GM12864 (cell line): ENCODE measurements around the gene APBB2.
A peak's percentile ranks its signal among the peaks of the same experiment; 100 is the strongest.

ENCODE experiments used
- DNase-seq: peaks from one replicate; pipeline ENCODE4 v3.0.0-alpha.2; 2011; ENCODE audit warnings: low read depth
- H3K4me3 ChIP-seq: 2 replicates; pipeline ENCODE4 v1.5.1; 2011; ENCODE audit warnings: mild to moderate bottlenecking, low read depth, low read length, control low read depth
- TF ChIP-seq, protein P1 (sequence below): IDR thresholded peaks from 2 replicates; pipeline ENCODE4 v1.5.1; 2011; ENCODE audit warnings: low read depth, mild to moderate bottlenecking, moderate library complexity, low read length, control low read depth, inconsistent platforms; ENCODE audit errors: missing control alignments

The APBB2 gene

DNA sequence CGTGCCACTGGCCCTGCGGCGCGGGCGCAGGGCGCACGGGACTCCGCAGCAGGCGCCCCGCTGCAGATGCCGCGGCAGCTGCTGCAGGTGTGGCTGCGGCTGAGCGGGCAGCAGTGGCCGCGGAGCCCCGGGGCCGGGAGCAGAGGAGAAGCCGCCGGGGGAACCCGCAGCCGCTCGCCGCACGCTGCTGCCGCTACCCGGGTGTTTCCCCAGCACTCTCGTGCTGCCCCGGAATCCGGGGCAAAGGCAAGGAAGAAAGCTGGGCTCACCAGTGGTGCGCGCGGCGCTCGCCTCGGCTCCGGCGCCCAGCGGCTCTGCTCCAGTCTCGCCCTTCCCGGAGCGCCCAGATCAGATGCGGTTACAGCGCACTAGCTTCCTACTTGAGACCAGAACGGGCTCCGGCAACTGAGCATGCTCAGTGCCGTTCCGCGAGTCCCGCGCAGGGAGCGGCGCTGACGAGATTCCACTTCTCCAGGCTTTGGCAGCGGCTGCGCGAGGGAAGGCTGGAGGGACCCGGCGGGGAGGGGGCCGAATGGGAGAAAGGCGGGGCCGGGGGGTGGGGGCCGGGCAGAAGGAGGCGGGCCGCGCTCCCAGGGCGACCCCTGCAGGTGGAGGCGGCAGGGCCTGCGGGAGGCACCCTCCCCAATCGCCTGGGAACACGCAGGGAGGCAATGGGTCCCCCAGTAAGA lies at the start of gene APBB2:
Gene APBB2 (minus strand): TSS at position 407 of the 689 bp plus-strand sequence. CDS start 181,288 bp downstream, outside the sequence.
- H3K4me3 ChIP-seq: peak within 1 kb of the TSS; percentile 94
- peak; percentile 62 for DNase-seq

DNA sequence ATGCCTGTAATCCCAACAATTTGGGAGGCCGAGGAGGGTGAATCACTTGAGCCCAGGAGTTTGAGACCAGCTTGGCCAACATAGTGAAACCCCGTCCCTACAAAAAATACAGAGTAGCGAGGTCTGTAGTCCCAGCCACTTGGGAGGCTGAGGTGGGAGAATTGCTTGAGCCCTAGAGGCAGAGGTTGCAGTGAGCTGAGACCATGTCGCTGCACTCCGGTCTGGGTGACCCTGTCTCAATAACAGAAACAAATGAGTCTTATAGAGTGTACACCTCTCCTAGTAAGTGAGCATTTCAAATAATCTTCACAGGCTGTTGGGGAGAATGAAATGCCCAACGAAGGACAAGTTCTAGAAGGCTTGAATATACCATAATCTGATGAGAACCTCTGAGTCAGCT lies 47.9 kb upstream of the APBB2 start:
- no peak overlapping the region for H3K4me3 ChIP-seq
- TF ChIP-seq, protein P1, sequence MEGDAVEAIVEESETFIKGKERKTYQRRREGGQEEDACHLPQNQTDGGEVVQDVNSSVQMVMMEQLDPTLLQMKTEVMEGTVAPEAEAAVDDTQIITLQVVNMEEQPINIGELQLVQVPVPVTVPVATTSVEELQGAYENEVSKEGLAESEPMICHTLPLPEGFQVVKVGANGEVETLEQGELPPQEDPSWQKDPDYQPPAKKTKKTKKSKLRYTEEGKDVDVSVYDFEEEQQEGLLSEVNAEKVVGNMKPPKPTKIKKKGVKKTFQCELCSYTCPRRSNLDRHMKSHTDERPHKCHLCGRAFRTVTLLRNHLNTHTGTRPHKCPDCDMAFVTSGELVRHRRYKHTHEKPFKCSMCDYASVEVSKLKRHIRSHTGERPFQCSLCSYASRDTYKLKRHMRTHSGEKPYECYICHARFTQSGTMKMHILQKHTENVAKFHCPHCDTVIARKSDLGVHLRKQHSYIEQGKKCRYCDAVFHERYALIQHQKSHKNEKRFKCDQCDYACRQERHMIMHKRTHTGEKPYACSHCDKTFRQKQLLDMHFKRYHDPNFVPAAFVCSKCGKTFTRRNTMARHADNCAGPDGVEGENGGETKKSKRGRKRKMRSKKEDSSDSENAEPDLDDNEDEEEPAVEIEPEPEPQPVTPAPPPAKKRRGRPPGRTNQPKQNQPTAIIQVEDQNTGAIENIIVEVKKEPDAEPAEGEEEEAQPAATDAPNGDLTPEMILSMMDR: no peak
- DNase-seq: no peak

More for the DNA sequence above, at the start of gene APBB2:
- TF ChIP-seq, protein P1: peak; percentile 84

DNA sequence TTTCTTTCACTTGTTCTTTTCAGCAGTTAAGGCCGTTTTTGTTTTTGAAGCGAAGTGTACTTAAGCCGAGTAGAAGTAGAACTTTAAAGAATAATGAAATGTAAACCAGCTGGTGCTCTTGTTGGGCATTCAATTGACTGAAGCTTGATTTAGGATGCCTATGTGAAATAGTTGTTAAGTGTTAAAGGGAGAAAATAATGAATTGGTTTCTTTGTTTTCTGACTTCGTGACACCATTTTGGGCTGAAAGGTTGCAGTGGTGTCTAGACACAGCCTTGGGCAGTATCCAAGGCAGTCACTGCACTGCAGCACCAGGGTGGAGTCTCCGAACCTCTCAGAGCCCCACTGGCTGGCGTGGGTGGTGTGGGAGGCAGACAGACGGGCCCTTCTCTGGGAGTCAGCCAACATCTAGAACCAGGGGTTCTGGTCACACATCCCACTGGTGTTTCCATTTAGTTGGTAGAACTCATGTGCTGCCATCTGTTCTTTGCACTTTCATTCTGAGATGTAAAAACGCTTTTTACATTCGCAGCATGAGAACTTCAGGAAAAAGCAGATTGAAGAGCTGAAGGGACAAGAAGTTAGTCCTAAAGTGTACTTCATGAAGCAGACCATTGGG lies 45.9 kb upstream of the APBB2 start:
- TF ChIP-seq, protein P1: no peak
- no peak overlapping the region for H3K4me3 ChIP-seq
- DNase-seq: no peak

DNA sequence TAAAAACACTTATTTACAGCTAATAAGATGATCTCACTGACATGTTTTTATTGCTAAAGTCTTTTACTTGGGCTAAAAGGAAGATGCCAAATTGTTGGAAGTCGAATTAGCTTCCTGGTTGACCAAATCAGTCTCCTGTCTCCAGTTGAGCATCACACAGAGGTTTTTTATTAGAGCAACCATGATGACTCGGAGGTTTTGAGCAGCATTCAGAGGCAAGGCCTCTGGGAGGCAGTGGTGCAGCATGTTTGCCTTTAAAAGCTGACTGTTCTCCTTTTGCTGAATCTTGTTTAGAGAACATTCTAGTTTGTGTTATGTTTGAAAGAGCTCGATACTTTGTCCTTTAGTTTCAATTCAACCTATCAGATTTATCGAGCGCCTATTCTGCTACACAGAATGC lies 44.4 kb upstream of the APBB2 start:
- peak overlapping the region; percentile 87; the same call in 1 of the 2 replicates for H3K4me3 ChIP-seq
- TF ChIP-seq, protein P1: peak; percentile 38
- no peak for DNase-seq

DNA sequence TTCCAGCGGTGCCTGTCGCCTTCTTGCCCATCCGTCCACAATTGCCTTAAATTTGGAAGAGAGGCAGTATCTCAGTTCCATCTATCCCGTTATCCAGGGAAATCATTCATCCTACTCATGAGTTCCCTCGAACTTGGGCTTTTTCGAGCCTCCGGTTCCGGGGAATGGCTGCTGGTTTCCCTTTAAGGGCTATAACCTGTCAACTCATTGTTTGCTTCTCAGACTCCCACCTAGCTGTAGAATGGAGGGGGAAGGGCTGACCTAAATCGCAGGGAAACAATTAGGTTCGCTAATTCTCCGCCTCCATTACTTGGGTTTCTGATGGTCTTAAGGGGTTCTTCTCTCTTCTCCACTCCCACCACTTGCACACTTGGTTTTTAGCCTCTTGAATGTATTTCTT lies 43.6 kb upstream of the APBB2 start:
- peak overlapping the region; percentile 87 for H3K4me3 ChIP-seq
- TF ChIP-seq, protein P1: no peak
- DNase-seq: no peak

DNA sequence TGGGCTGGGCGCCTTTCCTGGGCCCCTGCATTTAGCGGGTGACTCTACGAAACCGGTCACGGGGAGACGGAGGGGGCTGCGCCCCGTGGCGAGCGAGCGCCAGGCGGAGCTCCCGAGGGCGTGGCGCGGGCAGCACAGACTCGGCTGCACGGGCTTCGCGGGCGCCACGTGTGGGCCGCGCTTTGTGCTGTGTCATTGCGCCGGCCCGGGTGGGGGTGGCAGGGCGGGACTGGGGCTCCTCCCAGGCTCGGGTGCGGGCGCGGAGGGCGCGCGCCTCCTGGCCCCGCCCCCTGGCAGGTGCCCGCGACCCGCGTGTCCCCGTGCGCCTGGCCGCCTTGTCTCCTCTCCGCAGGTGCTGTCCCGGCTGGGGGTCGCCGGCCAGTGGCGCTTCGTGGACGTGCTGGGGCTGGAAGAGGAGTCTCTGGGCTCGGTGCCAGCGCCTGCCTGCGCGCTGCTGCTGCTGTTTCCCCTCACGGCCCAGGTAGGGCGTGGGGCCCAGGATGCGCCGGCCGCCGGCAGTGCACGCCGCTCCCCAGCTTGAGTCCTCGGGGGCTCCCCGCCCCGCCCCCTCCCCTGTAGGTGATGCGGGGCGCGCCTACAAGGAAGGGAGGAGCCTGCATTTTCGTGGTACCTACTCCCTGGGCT lies 43.0 kb upstream of the APBB2 start:
- peak overlapping the region; percentile 87 for H3K4me3 ChIP-seq
- TF ChIP-seq, protein P1: no peak
- DNase-seq: no peak
